ENCODE results near the gene GKN1. TPM values are rescaled to one million over a fixed set of nuclear protein-coding genes. Genes with fewer than 3 reads are reported as not detected.
"Not testable (repeated sequence)": the region's sequence is repeated elsewhere in the genome, so short reads cannot be mapped to it uniquely, and the experiment has no call there.

Gene GKN1
- total RNA-seq, 2 experiments from 2014 or later, result not detected

DNA sequence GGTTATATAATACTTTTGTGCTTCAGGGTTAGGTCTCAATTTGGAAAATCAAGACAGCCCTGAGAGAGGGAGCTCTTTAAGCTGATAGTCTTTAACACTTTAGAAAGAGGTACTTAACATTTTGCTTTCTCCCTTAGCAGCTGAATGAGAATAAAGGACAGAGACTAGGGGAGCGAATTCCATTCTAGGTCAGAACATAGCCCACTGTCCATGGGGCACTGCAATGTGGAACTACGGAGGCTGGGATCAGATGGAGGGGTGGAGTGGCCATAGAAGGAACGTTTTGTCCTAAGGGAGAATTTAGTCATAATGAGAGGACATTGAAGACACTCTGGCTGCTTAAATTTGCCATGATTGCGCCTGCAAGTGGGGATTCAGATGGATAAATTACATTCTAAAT, 22.5 kb upstream of the GKN1 start:
- TF ChIP-seq, protein P1, sequence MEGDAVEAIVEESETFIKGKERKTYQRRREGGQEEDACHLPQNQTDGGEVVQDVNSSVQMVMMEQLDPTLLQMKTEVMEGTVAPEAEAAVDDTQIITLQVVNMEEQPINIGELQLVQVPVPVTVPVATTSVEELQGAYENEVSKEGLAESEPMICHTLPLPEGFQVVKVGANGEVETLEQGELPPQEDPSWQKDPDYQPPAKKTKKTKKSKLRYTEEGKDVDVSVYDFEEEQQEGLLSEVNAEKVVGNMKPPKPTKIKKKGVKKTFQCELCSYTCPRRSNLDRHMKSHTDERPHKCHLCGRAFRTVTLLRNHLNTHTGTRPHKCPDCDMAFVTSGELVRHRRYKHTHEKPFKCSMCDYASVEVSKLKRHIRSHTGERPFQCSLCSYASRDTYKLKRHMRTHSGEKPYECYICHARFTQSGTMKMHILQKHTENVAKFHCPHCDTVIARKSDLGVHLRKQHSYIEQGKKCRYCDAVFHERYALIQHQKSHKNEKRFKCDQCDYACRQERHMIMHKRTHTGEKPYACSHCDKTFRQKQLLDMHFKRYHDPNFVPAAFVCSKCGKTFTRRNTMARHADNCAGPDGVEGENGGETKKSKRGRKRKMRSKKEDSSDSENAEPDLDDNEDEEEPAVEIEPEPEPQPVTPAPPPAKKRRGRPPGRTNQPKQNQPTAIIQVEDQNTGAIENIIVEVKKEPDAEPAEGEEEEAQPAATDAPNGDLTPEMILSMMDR (IDR thresholded peaks at IDR 0.05), result no peak
- no peaks in the 10 kb centered on the region for H3K36me3 Mint-ChIP-seq (ENCODE audit: low read depth)
- intact Hi-C loops (cut with DNase I, micrococcal nuclease), result no loop called here

GRCh38 chr2:68952887-68953521, 21.4 kb upstream of the GKN1 start, which contains the start of gene GKN2:
Gene GKN2 (minus strand): TSS chr2:68952893. CDS start chr2:68952861, 32 bp downstream.
- no peaks in the 10 kb centered on the region for H3K27me3 ChIP-seq (ENCODE audit: control insufficient read depth in 1 of 2, insufficient read depth in 2 of 2, low read length in 2 of 2)
- no peak within 1 kb of the TSS for H3K4me3 Mint-ChIP-seq
- H3K9me3 ChIP-seq (ENCODE audit: control insufficient read depth in 1 of 2, insufficient read depth in 1 of 2, low read length in 2 of 2), result no peaks in the 10 kb centered on the region
- intact Hi-C loops (cut with DNase I, micrococcal nuclease), result no loop called here
- no peaks in the 10 kb centered on the region for H3K36me3 Mint-ChIP-seq (ENCODE audit: low read depth)
- H3K27me3 Mint-ChIP-seq, result peaks cover 21% of the 10 kb centered on the region
- no peak within 1 kb of the TSS for H3K4me3 ChIP-seq (ENCODE audit: low read length)
- no peak within 1 kb of the TSS for H3K27ac ChIP-seq (ENCODE audit: low read depth in 1 of 2, low read length in 2 of 2)
- DNase-seq (no peak), ATAC-seq (ENCODE audit: poor library complexity) (no peak)
- H3K4me1 ChIP-seq (ENCODE audit: insufficient read depth, low read length), result no peaks in the 10 kb centered on the region
- H3K27ac Mint-ChIP-seq, result no peak within 1 kb of the TSS
- H3K9me3 Mint-ChIP-seq, result no peaks in the 10 kb centered on the region
- no peaks in the 10 kb centered on the region for H3K36me3 ChIP-seq (ENCODE audit: insufficient read depth, low read length)
- no peaks in the 10 kb centered on the region for H3K4me1 Mint-ChIP-seq (ENCODE audit: low read depth)
- ChIA-PET CTCF (interaction anchor here (0.9 kb wide), 1 partner anchor 10 kb away, joined by 4 read pairs; no protein-coding TSS in a partner anchor), POLR2A (no interaction called here)
- TF ChIP-seq, protein P1 (IDR thresholded peaks at IDR 0.05), result no peak

More for the DNA sequence above, 22.5 kb upstream of the GKN1 start:
- Mint-ChIP-seq H3K9me3 (no peaks in the 10 kb centered on the region), H3K4me3 (no peak overlapping the region), H3K4me1 (ENCODE audit: low read depth) (no peaks in the 10 kb centered on the region), H3K27me3 (peaks cover 24% of the 10 kb centered on the region), H3K27ac (no peak overlapping the region)
- Histone ChIP-seq H3K4me3 (ENCODE audit: low read length) (no peak overlapping the region), H3K4me1 (ENCODE audit: insufficient read depth, low read length) (no peaks in the 10 kb centered on the region), H3K9me3 (ENCODE audit: control insufficient read depth in 1 of 2, insufficient read depth in 1 of 2, low read length in 2 of 2) (no peaks in the 10 kb centered on the region), H3K27ac (ENCODE audit: low read depth in 1 of 2, low read length in 2 of 2) (no peak overlapping the region), H3K36me3 (ENCODE audit: insufficient read depth, low read length) (no peaks in the 10 kb centered on the region), H3K27me3 (ENCODE audit: control insufficient read depth in 1 of 2, insufficient read depth in 2 of 2, low read length in 2 of 2) (no peaks in the 10 kb centered on the region)
- no peak for DNase-seq
- ChIA-PET POLR2A (no interaction called here), CTCF (no interaction called here)
- no peak for ATAC-seq (ENCODE audit: poor library complexity)

DNA sequence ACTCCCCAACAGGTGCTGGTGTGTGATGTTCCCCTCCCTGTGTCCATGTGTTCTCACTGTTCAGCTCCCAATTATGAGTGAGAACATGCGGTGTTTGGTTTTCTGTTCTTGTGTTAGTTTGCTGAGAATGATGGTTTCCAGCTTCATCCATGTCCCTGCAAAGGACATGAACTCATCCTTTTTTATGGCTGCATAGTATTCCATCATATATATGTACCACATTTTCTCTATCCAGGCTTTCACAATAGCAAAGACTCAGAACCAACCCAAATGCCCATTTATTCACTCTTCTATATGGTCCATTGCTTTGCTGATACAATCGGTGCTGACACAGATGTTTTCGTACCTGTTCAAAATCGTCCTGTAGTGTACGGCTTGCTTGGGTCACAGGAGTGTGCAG, 19.0 kb upstream of the GKN1 start:
- H3K9me3 Mint-ChIP-seq; H3K9me3 ChIP-seq (ENCODE audit: control insufficient read depth in 1 of 2, insufficient read depth in 1 of 2, low read length in 2 of 2); H3K4me1 Mint-ChIP-seq (ENCODE audit: low read depth); ATAC-seq (ENCODE audit: poor library complexity); H3K27me3 ChIP-seq (ENCODE audit: control insufficient read depth in 1 of 2, insufficient read depth in 2 of 2, low read length in 2 of 2); H3K4me3 ChIP-seq (ENCODE audit: low read length); H3K4me3 Mint-ChIP-seq; H3K4me1 ChIP-seq (ENCODE audit: insufficient read depth, low read length); H3K36me3 Mint-ChIP-seq (ENCODE audit: low read depth); CTCF ChIA-PET; POLR2A ChIA-PET; H3K27ac ChIP-seq (ENCODE audit: low read depth in 1 of 2, low read length in 2 of 2); H3K27ac Mint-ChIP-seq; intact Hi-C loops (cut with DNase I, micrococcal nuclease); H3K36me3 ChIP-seq (ENCODE audit: insufficient read depth, low read length); DNase-seq: not testable (repeated sequence)
- peaks cover 14% of the 10 kb centered on the region for H3K27me3 Mint-ChIP-seq

- ATAC-seq (ENCODE audit: poor library complexity) (no peak), DNase-seq (no peak)
- H3K27me3 Mint-ChIP-seq, result peaks cover 17% of the 10 kb centered on the region
- H3K36me3 ChIP-seq (ENCODE audit: insufficient read depth, low read length), result no peaks in the 10 kb centered on the region
- H3K9me3 ChIP-seq (ENCODE audit: control insufficient read depth in 1 of 2, insufficient read depth in 1 of 2, low read length in 2 of 2), result no peaks in the 10 kb centered on the region
- H3K4me3 ChIP-seq (ENCODE audit: low read length), result no peak overlapping the region
- H3K9me3 Mint-ChIP-seq, result no peaks in the 10 kb centered on the region
- ChIA-PET POLR2A (interaction anchor here (0.6 kb wide), 1 partner anchor 43 kb away, joined by 3 read pairs; no protein-coding TSS in a partner anchor), CTCF (no interaction called here)
- H3K36me3 Mint-ChIP-seq (ENCODE audit: low read depth), result no peaks in the 10 kb centered on the region
- intact Hi-C loops (cut with DNase I, micrococcal nuclease), result no loop called here
- TF ChIP-seq, protein P1 (IDR thresholded peaks at IDR 0.05), result no peak
- no peak overlapping the region for H3K27ac Mint-ChIP-seq
- H3K4me1 ChIP-seq (ENCODE audit: insufficient read depth, low read length), result no peaks in the 10 kb centered on the region
- no peak overlapping the region for H3K4me3 Mint-ChIP-seq
- no peak overlapping the region for H3K27ac ChIP-seq (ENCODE audit: low read depth in 1 of 2, low read length in 2 of 2)
- no peaks in the 10 kb centered on the region for H3K4me1 Mint-ChIP-seq (ENCODE audit: low read depth)
- H3K27me3 ChIP-seq (ENCODE audit: control insufficient read depth in 1 of 2, insufficient read depth in 2 of 2, low read length in 2 of 2), result peaks cover 0 to 4% of the 10 kb centered on the region in 2 experiments
Observed at GRCh38 chr2:68959001-68959400, 15.4 kb upstream of the GKN1 start.

All from CD4-positive, alpha-beta T cell (primary cell).